MG63 (cell line): ENCODE data around the gene PCDHGC5. TPM values are rescaled to one million over a fixed set of nuclear protein-coding genes. Genes with fewer than 3 reads are reported as not detected.

Experiments used
- DNase-seq: peaks from one replicate; pipeline ENCODE4 v3.0.0-alpha.2; 2020
- H3K27me3 ChIP-seq: fragments of 250-450 bp; sonication (Bioruptor Pico); 2 replicates; pipeline ENCODE4 v1.5.1; 2020; ENCODE audit warnings: mild to moderate bottlenecking, moderate library complexity
- H3K36me3 ChIP-seq: fragments of 250-450 bp; sonication (Bioruptor Pico); 2 replicates; pipeline ENCODE4 v1.5.1; 2020; ENCODE audit warnings: mild to moderate bottlenecking, moderate library complexity
- H3K4me3 ChIP-seq: fragments of 250-450 bp; sonication (Bioruptor Pico); 2 replicates; pipeline ENCODE4 v1.5.1; 2020; ENCODE audit warnings: mild to moderate bottlenecking, moderate library complexity
- H3K9me3 ChIP-seq: fragments of 250-450 bp; sonication (Bioruptor Pico); 2 replicates; pipeline ENCODE4 v1.5.1; 2020; ENCODE audit warnings: mild to moderate bottlenecking, moderate library complexity
- total RNA-seq: library from RNA; depleted of rRNA; stranded (reverse); fragments of >200 nt; shearing (Covaris generic); gene quantifications from 2 replicates; pipeline ENCODE4 v1.2.3, GENCODE V29; 2014; ENCODE audit warnings: low replicate concordance; rRNA removed

PCDHGC5 gene
- 0.46 TPM in 1 of 2 replicates, not detected in the other for total RNA-seq

GRCh38 chr5:141488591-141489561 lies at the start of gene PCDHGC5:
TSS of gene PCDHGC5 (plus strand) at chr5:141489081. CDS start at chr5:141489241, 160 bp downstream.
- Histone ChIP-seq H3K9me3 (no peaks in the 10 kb centered on the region), H3K4me3 (no peak within 1 kb of the TSS), H3K36me3 (peaks cover 78% of the 10 kb centered on the region), H3K27me3 (no peaks in the 10 kb centered on the region)
- peak; percentile 83 for DNase-seq

DNA sequence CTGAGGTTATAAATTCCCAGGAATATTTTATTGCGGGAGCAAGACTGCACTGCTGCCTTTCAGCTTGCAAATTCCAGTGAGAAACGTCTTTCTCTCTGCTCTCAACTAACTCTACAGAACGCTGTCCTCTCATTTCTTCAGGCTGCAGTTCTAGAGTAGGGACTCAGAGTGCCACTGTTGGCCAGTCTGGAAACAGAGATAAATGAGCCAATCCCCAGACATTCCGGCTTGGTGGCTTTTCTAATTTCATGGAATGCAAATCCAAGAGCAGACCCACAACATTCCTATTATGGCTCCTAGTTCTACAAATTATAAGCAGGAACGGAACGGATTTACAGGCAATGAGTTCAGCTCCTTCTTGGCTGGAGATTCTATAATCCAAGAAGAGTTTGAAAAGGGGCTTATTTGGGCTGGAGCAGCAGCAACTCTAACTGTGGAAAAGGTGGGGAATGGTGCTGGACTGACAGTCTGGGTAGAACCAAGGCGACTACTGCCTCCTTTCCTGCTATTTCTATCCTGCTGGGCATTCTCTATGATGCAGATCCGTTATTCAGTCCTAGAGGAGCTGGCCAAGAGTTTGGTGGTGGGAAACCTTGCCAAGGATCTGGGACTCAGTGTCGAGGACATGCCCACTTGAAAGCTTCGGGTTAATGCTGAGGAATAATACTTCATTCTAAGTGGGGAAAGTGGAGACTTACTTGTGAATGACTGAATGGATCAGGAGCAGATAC lies 49.3 kb upstream of the PCDHGC5 start:
- Histone ChIP-seq H3K27me3 (no peaks in the 10 kb centered on the region), H3K36me3 (no peaks in the 10 kb centered on the region), H3K9me3 (no peaks in the 10 kb centered on the region), H3K4me3 (no peak overlapping the region)
- DNase-seq = no peak

DNA sequence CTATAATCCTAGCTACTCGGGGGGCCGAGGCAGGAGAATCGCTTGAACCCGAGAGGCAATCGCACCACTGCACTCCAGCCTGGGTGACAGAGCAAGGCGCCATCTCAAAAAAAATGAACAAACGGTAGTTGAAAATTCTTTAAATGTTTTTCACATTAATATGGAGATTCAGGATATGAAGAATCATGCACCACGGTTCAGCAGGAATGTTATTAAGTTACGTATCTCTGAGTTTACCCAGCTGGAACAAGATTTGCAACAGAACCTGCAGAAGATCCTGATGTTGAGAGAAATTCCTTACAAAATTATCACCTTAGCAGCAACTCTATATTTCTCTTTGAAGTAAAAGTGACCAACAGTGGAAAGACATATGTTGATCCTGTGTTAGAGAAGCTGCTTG lies 48.5 kb upstream of the PCDHGC5 start:
- no peaks in the 10 kb centered on the region for H3K36me3 ChIP-seq
- H3K27me3 ChIP-seq = no peaks in the 10 kb centered on the region
- H3K4me3 ChIP-seq = no peak overlapping the region
- H3K9me3 ChIP-seq = no peaks in the 10 kb centered on the region
- DNase-seq = no peak

GRCh38 chr5:141441571-141442170 lies 47.2 kb upstream of the PCDHGC5 start:
- H3K9me3 ChIP-seq = no peaks in the 10 kb centered on the region
- no peaks in the 10 kb centered on the region for H3K36me3 ChIP-seq
- no peaks in the 10 kb centered on the region for H3K27me3 ChIP-seq
- DNase-seq = no peak
- H3K4me3 ChIP-seq = no peak overlapping the region

DNA sequence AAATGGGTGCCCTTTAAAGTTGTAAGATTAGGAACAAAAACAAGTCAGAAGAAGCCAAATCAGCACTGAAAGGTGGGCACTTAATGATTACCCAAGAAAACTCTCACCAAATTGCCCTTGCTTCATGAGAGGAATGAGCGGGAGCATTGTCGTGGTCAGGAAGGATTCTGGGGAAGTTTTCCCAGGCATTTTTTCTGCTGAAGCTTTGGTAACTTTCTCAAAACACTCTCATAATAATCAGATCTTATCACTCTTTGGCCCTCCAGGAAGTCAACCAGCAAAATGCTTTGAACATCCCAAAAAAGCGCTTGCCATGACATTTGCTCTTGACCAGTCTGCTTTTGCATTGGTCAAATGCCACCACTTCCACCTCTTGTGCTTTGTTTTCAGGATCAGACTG lies 23.5 kb upstream of the PCDHGC5 start:
- peaks cover 2% of the 10 kb centered on the region; the same call in 1 of the 2 replicates for H3K9me3 ChIP-seq
- DNase-seq = no peak
- H3K4me3 ChIP-seq = no peak overlapping the region
- no peaks in the 10 kb centered on the region for H3K36me3 ChIP-seq
- no peaks in the 10 kb centered on the region for H3K27me3 ChIP-seq

GRCh38 chr5:141475625-141476131 lies 13.2 kb upstream of the PCDHGC5 start, which contains the start of gene PCDHGC3:
TSS of gene PCDHGC3 (plus strand) at chr5:141475966. CDS start at chr5:141476117, 151 bp downstream.
- H3K27me3 ChIP-seq = no peaks in the 10 kb centered on the region
- peak within 1 kb of the TSS; percentile 63 for H3K4me3 ChIP-seq
- peak; percentile 98 for DNase-seq
- no peaks in the 10 kb centered on the region for H3K9me3 ChIP-seq
- peaks cover 25% of the 10 kb centered on the region for H3K36me3 ChIP-seq

DNA sequence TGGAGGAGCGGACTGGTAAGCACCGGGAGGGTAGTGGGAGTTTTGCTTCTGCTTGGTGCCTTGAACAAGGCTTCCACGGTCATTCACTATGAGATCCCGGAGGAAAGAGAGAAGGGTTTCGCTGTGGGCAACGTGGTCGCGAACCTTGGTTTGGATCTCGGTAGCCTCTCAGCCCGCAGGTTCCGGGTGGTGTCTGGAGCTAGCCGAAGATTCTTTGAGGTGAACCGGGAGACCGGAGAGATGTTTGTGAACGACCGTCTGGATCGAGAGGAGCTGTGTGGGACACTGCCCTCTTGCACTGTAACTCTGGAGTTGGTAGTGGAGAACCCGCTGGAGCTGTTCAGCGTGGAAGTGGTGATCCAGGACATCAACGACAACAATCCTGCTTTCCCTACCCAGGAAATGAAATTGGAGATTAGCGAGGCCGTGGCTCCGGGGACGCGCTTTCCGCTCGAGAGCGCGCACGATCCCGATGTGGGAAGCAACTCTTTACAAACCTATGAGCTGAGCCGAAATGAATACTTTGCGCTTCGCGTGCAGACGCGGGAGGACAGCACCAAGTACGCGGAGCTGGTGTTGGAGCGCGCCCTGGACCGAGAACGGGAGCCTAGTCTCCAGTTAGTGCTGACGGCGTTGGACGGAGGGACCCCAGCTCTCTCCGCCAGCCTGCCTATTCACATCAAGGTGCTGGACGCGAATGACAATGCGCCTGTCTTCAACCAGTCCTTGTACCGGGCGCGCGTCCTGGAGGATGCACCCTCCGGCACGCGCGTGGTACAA lies 12.6 kb upstream of the PCDHGC5 start:
- H3K36me3 ChIP-seq = peaks cover 30% of the 10 kb centered on the region
- H3K4me3 ChIP-seq = peak overlapping the region; percentile 63
- no peaks in the 10 kb centered on the region for H3K9me3 ChIP-seq
- peak; percentile 83 for DNase-seq
- H3K27me3 ChIP-seq = no peaks in the 10 kb centered on the region

DNA sequence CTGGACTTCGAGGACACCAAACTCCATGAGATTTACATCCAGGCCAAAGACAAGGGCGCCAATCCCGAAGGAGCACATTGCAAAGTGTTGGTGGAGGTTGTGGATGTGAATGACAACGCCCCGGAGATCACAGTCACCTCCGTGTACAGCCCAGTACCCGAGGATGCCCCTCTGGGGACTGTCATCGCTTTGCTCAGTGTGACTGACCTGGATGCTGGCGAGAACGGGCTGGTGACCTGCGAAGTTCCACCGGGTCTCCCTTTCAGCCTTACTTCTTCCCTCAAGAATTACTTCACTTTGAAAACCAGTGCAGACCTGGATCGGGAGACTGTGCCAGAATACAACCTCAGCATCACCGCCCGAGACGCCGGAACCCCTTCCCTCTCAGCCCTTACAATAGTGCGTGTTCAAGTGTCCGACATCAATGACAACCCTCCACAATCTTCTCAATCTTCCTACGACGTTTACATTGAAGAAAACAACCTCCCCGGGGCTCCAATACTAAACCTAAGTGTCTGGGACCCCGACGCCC lies 11.8 kb upstream of the PCDHGC5 start:
- H3K9me3 ChIP-seq = no peaks in the 10 kb centered on the region
- H3K36me3 ChIP-seq = peaks cover 32% of the 10 kb centered on the region
- H3K27me3 ChIP-seq = no peaks in the 10 kb centered on the region
- no peak for DNase-seq
- H3K4me3 ChIP-seq = peak overlapping the region; percentile 63

- peaks cover 34% of the 10 kb centered on the region for H3K36me3 ChIP-seq
- DNase-seq = peak; percentile 34
- H3K27me3 ChIP-seq = no peaks in the 10 kb centered on the region
- H3K9me3 ChIP-seq = no peaks in the 10 kb centered on the region
- peak overlapping the region; percentile 63 for H3K4me3 ChIP-seq
Observed at GRCh38 chr5:141477815-141478214, 11.1 kb upstream of the PCDHGC5 start.

- no peaks in the 10 kb centered on the region for H3K27me3 ChIP-seq
- DNase-seq = peak; percentile 32
- peaks cover 38% of the 10 kb centered on the region for H3K36me3 ChIP-seq
- peak overlapping the region; percentile 63 for H3K4me3 ChIP-seq
- no peaks in the 10 kb centered on the region for H3K9me3 ChIP-seq
Observed at GRCh38 chr5:141478321-141478945, 10.4 kb upstream of the PCDHGC5 start.

GRCh38 chr5:141479776-141480175 lies 9.1 kb upstream of the PCDHGC5 start:
- no peaks in the 10 kb centered on the region for H3K9me3 ChIP-seq
- peaks cover 47% of the 10 kb centered on the region for H3K36me3 ChIP-seq
- DNase-seq = no peak
- H3K27me3 ChIP-seq = no peaks in the 10 kb centered on the region
- peak overlapping the region; percentile 63 for H3K4me3 ChIP-seq

- Histone ChIP-seq H3K36me3 (peaks cover 68% of the 10 kb centered on the region), H3K9me3 (no peaks in the 10 kb centered on the region), H3K27me3 (no peaks in the 10 kb centered on the region), H3K4me3 (no peak overlapping the region)
- DNase-seq = no peak
Observed at GRCh38 chr5:141483902-141484301, 5.0 kb upstream of the PCDHGC5 start.

GRCh38 chr5:141484310-141484640 lies 4.6 kb upstream of the PCDHGC5 start:
- Histone ChIP-seq H3K27me3 (no peaks in the 10 kb centered on the region), H3K9me3 (no peaks in the 10 kb centered on the region), H3K36me3 (peaks cover 67% of the 10 kb centered on the region), H3K4me3 (no peak overlapping the region)
- DNase-seq = no peak

DNA sequence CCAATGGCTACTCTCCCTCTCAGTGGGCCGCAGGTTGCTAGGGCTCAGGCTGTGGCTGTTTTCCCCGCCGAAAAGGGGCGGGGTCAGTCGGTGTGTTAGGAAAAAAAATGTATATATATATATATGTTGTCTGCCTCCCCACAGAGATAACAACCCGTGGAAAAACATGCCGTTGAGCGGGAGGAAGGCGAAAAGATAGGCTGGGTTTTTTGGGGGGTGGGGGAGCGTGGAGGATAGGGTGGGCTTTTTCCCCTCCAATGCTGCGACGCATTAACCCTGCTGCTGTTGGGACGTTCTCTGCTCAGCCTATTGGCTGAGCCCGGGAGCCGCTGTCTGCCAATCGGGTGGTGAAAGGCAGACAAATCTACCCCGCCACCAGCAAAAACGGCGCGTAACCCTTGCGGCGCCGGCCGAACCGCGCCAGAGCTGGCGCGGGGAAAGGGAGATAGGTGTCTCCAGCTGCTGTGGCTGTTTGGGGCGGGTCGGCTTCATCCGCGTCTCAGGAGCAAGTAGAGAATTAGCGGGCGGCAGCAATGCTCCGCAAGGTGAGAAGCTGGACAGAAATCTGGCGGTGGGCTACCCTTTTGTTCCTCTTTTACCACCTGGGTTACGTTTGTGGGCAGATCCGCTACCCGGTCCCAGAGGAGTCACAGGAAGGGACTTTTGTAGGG lies 4.1 kb upstream of the PCDHGC5 start, which contains the start of gene PCDHGC4:
TSS of gene PCDHGC4 (plus strand) at position 390 of the 671 bp plus-strand sequence. CDS start at position 534, 144 bp downstream.
- Histone ChIP-seq H3K9me3 (no peaks in the 10 kb centered on the region), H3K27me3 (no peaks in the 10 kb centered on the region), H3K4me3 (no peak within 1 kb of the TSS), H3K36me3 (peaks cover 67% of the 10 kb centered on the region)
- DNase-seq = no peak
